Measurements from ENCODE around the gene PHOSPHO1. TPM values are rescaled to one million over a fixed set of nuclear protein-coding genes. Genes with fewer than 3 reads are reported as not detected.

PHOSPHO1 gene
- total RNA-seq, 1 experiment from 2014 or later, result 3.5 TPM

Other genes with a start within 250 kb of the PHOSPHO1 start
- gene IGF2BP1, start 233.4 kb downstream of the PHOSPHO1 start, total RNA-seq (2014; rRNA removed; shearing (Covaris generic)), result 63.0 and 86.2 TPM in 2 replicates
- gene B4GALNT2, start 98.0 kb downstream of the PHOSPHO1 start, total RNA-seq (2014; rRNA removed; shearing (Covaris generic)), result not detected in 2 replicates
- not detected in 2 replicates for gene GNGT2, start 20.2 kb downstream of the PHOSPHO1 start, total RNA-seq (2014; rRNA removed; shearing (Covaris generic))
- 0.14 TPM in 1 of 2 replicates, not detected in the other for gene ABI3, start 20.1 kb downstream of the PHOSPHO1 start, total RNA-seq (2014; rRNA removed; shearing (Covaris generic))
- gene ZNF652, start 131.5 kb upstream of the PHOSPHO1 start, total RNA-seq (2014; rRNA removed; shearing (Covaris generic)), result 10.2 and 20.2 TPM in 2 replicates
- gene PHB1, start 184.1 kb upstream of the PHOSPHO1 start, total RNA-seq (2014; rRNA removed; shearing (Covaris generic)), result 268 and 273 TPM in 2 replicates